NCI-H1694 (cell line): ENCODE measurements around the gene MICAL3.

ENCODE experiments used
- DNase-seq: peaks from one replicate; lab custom pipeline; 2025; lab: John Stamatoyannopoulos, UW

MICAL3 gene

DNA sequence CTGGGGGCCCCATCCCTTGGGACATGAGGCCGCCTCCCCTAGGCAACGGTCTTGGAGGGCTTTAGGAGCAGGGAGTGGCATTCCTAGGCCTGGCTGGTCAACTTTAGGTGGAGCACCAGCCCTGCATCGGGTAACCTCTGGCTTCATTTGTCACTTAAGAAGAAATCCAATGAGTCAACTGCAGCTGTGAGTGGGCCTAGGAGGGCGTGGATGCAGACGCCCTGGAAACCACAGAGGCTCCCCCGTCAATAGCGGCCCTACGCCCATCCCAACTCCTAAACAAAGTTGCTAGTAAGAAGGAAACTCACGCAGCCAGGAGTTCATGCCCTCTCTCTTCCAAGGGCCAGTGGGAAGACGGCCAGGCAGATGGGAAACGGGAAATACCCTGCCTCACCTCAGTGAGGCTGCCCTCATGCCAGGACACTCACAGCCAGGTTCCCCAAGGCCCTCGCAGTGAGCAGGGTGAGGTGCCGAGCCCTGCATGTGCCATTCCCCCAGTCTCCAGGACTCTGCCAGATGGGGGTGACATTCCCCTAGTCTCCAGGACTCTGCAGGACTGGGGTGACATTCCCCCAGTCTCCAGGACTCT is 270.9 kb downstream of the MICAL3 start:
- DNase-seq: no peak

DNA sequence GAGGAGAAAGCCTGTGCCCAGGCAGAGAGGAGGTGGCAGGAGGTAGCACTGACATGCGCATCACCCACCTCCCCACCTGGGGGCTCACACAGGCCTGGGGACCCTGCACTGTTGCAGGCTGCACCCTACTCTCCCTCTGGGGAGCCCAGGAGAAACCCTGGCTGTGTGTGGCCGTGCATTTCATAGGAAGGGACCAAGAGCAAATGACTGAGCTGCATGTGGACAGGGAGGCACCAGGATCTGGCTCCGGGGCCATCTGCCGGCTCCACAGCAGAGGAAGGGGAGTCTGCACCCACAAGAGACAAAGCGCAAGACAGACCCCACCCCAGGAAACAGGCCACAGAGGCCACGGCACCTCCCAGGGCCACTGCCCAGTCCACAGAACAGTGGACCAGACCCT is 272.8 kb downstream of the MICAL3 start:
- DNase-seq: no peak

DNA sequence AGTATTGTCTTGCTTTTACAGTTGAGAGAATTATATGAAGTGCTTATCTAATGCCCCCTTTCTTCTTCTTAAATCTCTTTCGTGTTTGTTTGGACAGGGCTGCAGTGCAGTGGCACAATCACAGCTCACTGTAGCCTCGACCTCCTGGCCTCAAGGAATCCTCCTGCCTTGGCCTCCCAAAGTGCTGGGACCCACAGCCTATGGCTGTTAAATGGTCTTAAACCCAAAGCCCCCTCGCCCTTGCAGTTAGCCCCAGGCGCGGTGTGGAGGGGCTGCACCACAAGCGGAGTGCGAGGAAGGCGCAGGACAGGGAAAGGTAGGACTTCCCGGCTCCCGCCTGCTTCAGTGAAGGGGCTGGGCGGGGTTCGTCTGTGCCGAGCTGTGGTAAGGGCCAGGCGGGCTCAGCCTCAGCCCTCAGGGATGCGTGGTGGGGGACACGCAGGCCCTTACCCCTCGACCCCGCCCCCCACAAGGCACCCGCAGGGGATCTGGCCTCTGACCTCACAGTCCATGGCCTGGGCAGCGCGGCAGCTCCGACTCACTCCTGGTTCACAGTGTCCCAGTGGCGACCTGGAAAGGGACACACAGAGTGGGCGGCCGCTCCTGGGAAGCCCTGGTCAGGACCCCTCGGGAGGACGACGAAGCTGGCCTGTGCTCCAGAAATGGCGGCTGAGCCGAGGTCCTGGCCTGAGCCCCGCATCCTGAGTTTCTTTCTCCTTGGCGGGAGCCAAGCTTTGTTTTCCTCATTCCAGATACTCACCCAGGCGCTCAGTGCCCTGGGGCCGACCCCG is 274.6 kb downstream of the MICAL3 start:
- DNase-seq: no peak

DNA sequence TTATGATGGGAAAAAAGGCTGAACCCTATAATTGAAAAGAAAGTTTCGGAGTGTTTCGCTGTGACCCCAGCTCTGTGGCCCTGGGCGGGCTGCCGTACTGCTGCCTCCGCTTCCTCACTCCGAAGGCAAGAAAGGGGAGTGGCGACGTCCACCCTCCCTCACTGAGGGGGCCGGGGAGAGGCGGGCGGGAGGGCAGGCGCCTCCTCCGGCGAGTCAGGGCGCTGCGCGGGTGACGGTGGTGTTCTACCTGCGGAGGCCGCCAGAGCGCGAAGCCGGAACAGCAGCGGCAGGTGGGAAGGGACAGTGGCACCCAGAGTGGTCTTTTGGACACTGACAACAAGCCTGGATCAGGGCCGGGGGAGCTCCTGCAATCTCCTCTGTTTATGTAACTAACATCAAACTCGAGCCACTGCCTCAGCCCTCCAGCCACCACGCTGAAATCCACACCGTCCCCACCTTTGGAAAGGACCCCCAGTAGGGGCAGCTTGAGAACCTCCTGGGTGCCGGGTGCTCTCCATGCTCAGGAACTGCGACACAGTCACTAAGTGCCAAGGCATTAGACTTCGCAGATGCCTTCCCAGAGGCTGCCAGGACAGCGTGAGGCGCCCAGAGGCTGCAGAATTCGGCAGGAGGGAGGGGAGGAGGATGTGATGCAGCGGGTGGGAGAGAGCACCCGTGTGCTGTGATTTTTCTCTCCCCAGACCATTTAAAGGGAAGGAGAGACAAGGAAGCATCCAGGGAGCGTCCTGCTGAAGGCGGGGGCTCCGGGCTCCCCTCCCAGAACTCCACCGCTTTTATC is 275.6 kb downstream of the MICAL3 start:
- DNase-seq: no peak

DNA sequence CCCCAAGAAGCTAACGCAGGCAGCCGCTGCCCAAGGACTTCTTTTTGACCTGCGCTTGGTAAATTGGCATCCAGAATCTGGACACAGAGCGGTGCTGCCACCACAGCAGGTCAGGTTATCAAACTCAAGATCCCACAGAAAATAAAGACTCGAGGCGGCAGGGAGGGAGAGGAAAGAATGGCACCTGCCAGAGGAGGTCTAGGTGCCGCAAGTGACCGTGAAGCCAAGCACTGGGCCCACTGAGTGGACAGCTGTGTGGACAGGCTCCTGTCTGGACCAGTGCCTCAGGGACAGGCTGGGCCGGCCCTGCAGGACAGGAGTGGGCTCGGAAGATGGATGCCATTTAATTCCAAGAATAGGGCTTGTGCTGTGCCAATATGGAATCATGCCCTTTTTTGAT is 277.4 kb downstream of the MICAL3 start:
- DNase-seq: no peak

DNA sequence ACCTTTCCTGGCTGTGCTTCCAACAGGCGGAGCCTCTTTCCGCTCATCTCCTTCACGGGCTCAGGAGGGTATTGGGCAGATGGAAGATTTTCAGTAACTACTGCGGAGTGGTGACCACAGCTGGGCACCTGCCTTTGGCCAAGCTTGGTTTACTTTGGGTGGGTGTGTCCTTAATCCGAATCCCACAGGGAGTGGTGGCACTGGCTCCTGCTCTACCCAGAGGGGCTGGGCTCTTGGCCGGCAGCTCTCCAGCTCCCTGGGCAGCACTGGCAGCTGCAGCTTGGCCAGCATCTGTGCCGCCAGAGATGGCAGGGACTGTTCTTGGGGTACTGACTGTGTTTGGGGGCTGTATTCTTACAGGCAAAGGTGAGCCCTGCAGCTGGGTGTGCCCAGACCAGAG is 279.9 kb downstream of the MICAL3 start:
- DNase-seq: no peak

DNA sequence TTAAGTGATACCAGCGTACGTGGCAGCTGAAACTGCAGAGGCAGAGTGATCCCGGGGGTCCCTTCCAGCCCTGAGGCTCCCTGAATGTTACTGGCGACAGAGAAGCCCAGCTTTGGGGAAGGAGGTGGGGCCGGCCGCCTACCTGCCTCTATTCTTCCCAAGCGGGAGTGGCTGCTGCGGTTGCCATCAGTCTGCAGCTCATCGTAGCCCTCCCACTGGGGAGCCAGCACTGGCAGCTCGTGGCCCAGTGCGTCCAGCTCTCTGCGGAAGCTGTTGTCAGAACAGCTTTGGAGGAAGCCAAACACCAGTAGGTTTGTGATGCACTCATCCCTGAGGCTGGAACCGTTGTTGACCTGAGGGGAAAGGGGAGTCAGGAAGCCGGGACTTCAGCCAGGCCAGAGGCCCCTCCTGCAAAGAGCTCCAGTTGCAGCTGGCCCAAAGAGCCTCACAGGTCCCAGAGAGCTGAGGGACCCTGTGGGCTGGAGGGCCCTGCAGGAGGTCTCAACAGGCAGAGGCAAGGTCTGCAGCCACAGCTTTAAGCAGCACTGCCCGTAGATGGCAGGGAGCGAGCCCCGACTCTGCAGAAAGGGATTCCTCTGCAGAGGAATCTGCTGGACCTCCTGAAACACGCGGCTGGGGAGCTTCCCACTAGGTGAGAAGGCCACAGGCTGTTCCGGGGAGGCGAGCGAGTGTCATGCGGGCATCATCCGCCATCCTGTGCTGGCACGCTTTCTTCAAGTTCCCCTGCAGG is 280.5 kb downstream of the MICAL3 start:
- no peak for DNase-seq

DNA sequence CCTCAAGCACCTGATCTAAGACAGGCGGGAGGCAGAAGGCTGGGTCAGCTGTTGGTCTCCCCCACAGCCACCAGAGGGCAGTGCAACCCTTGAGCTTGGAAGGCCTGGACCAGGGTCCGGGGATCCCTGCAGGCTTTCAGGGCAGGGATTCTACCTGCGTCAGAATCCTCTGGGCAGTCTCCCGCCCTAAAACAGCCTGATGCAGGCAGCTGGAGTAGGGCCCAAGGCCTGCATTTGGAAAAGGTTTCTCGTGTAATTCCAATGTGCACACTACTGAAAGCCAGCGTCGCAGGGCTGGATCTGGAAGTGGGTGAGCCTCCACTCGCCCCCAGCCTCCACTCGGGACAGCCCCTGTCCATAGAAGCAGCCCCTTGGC is 281.8 kb downstream of the MICAL3 start:
- DNase-seq: peak; percentile 1

DNA sequence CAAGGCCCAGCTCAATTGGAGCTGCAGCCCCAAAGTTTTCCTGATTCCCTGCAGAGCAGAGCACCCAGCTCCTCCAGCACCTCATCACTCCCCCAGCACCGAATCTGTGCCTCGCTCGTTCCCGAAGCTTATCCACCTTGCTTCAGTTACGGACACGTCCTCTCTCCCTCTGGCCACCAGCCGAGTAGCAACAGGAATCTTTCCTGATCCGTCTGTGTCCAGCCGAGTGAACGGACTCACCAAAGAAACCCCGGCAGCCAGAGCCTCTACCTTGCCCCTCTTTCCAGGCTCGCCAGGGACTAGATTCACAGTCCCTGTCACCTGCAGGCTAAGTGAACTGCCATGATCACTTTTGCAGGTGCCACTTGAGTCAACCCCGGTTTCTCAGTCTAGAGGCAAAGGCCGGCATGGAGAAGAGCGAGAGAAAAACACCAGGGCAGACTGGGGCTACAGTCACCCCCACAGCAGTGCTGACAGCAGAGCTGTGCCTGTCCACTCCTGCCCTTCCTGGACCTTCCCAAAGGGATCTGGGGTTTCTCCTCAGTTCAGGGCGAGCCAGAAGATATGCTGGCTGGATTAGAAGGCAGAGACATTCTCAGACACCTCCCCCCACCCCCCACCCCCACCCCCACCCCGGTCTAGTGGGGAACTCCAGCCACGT is 282.4 kb downstream of the MICAL3 start:
- no peak for DNase-seq

DNA sequence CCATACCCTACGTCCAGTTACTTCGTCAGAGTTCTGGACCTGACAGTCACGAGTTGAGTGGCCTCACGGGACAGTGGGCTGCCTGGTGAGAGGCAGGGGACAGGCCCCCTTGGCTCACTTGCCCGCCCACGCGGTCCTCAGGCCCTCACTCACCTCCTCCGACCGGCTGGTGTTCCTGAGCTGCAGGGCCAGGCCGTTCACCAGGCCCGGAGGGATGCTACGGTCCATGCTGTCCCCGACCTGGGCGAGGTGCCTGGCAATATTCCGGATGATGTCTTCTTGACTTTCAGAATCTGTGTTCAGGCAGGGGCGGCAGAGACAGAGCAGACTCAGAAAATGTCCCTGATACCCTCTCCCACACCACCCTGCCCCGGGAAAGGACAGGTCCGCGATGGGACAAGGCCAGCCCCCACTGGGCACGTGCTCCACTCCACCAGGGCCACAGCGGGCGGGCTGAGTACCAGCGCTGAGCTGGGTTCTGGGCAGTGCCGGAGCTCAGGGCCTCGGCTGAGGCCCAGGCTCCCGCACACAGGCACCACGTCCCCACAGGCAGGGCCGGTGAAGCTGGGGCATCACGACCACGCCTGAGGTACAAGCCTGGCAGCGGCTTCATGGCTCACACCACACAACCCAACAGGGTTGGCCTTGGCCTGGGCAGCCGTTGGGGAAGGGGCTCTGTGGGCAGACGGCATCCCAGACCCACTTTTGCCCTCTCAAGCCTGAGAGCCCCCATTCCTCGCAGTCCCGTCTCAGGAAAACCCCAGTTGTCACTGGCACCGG is 285.0 kb downstream of the MICAL3 start:
- no peak for DNase-seq

DNA sequence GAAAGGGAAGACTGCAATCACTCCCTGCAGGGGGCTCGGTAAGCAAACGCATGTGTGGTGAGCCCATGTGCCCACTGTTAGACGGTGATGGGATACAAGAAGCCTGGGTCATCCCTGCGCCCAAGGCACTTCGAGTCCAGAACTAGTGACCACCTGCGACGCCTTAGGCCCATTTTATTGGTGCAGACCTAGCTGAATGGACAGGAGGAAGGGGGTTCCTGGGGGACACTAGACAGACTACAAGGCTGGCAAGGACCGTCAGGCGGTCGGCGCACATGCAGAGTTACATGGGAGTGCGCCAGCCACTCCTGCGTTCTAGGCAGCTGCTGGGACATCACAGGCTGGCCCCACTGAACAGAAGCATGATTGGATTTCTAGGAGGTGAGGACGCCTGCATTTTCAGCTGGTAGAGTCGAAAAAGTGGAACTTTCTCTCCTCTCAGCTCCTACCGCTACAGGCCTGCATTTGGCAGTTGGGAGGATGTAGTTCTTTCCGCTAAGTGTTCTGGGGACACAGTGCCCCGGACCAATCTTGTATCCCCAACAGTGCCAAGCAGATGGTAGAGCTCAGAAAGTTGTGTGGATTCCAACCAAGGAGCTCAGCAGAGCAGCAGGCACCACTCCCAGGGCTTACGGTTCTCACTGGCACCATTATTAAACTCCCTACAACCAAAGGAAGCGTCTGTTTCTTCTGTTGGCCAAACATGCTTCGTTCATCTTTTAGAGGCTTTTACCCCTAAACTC is 285.8 kb downstream of the MICAL3 start:
- DNase-seq: no peak
